Heart left ventricle (tissue), 13 donors: ENCODE results near the gene SERPINA5.

ENCODE experiments used
- CTCF ChIP-seq, 12 donors: fragments of 200-600 bp; sonication (generic) in 4 of 12; IDR thresholded peaks; one replicate each; pipeline versions ENCODE4 v1.5.0 to v1.8.0; 2018 to 2022; ENCODE audit warnings: antibody characterized with exemption in 12 of 12, mild to moderate bottlenecking in 5 of 12
- POLR2A ChIP-seq, 2 donors: fragments of 450-650 bp; IDR thresholded peaks; one replicate each; pipeline ENCODE4 v1.6.1; 2017; ENCODE audit warnings: antibody characterized with exemption in 2 of 2, mild to moderate bottlenecking in 2 of 2, moderate library complexity in 2 of 2
- donor health status: ischemic (EF 13 %, LVEDD 7.1; RV severe dilation, severe dysfunction).
- donor health status: DM: no; HTN: yes; CAD: no.
- donor health status: DM: no; HTN: no; CAD: no.
- donor health status: ischemic (EF 25% LVEDD 6.9; RV normal size, moderate dysfunction).
- donor health status: ischemic (EF 25% LVEDD 5.7; RV mildly dilated, moderate dysfunction).
- donor health status: ischemic (EF 35%, LVEDD 5.7; RV mildly dilated, moderate dysfunction).
- donor health status: nonischemic (EF 11% LVEDD 7.7; RV severe dilation, severe dysfunction).
- donor health status: DM: yes; HTN: yes; CAD: no.
- donor health status: PGD.
- donor health status: ischemic (EF 29% LVEDD 5.4; RV normal size, mild dysfunction).
- donor health status: nonischemic (EF 23%, LVEDD 6.1; RV moderate dilation, normal function).

- TF ChIP-seq CTCF (IDR thresholded peaks at IDR 0.05): no peak
- TF ChIP-seq POLR2A (IDR thresholded peaks at IDR 0.05): no peak
Observed at GRCh38 chr14:94583557-94583956, 2.3 kb downstream of the SERPINA5 start.
